OCI-LY7 (cell line): ENCODE data around the gene EIF4H. TPM values are rescaled to one million over a fixed set of nuclear protein-coding genes. Genes with fewer than 3 reads are reported as not detected.
A peak's percentile ranks its signal among the peaks of the same experiment; 100 is the strongest.

Experiments
- BruUV-seq: library from RNA; stranded (reverse); fragments of 400-500 nt; replicated peaks from 2 replicates; lab custom pipeline; 2021; lab: Mats Ljungman, UMichigan
- CTCF ChIA-PET: fragments of 300-600 bp; sonication (Branson Sonifier 250); formaldehyde crosslinking; loops from one replicate; lab custom pipeline; 2022; ENCODE audit warnings: antibody characterized with exemption; ENCODE audit not compliant: unreplicated experiment; lab: Charles Lee
- POLR2A ChIA-PET: fragments of 300-600 bp; sonication (Branson Sonifier 250); formaldehyde crosslinking; loops from one replicate; lab custom pipeline; 2022; ENCODE audit warnings: antibody characterized with exemption; lab: Charles Lee
- DNase-seq: peaks from one replicate; pipeline ENCODE4 v3.0.0-alpha.2; 2015; ENCODE audit warnings: low spot score
- H2AFZ ChIP-seq: fragments of 200-600 bp; sonication (generic), shearing (Covaris generic); 2 replicates; pipeline ENCODE4 v1.6.1; 2014; ENCODE audit warnings: mild to moderate bottlenecking, antibody characterized with exemption, low read length, moderate library complexity
- H3K27ac ChIP-seq: fragments of 200-600 bp; sonication (generic); 2 replicates; pipeline ENCODE4 v1.5.1; 2014; ENCODE audit warnings: mixed run types, low read depth, mild to moderate bottlenecking, moderate library complexity, low read length, inconsistent platforms; ENCODE audit not compliant: poor library complexity, severe bottlenecking
- H3K36me3 ChIP-seq: fragments of 200-600 bp; sonication (generic); 2 replicates; pipeline ENCODE4 v1.6.1; 2014; ENCODE audit warnings: mild to moderate bottlenecking, antibody characterized with exemption, low read length, moderate library complexity, mixed read lengths; ENCODE audit not compliant: insufficient read depth
- H3K4me1 ChIP-seq: fragments of 200-600 bp; sonication (generic); 2 replicates; pipeline ENCODE4 v1.5.1; 2014; ENCODE audit warnings: mild to moderate bottlenecking, low read length; ENCODE audit not compliant: insufficient read depth, poor library complexity, severe bottlenecking
- H3K4me2 ChIP-seq: fragments of 200-600 bp; sonication (generic); 2 replicates; pipeline ENCODE4 v1.6.1; 2014; ENCODE audit warnings: mild to moderate bottlenecking, low read length
- H3K4me3 ChIP-seq: fragments of 200-600 bp; sonication (generic); 2 replicates; pipeline ENCODE4 v1.5.1; 2014; ENCODE audit warnings: mild to moderate bottlenecking, low read depth, low read length; ENCODE audit not compliant: poor library complexity, severe bottlenecking
- H3K79me2 ChIP-seq: fragments of 200-600 bp; sonication (generic); 2 replicates; pipeline ENCODE4 v1.6.1; 2016; ENCODE audit warnings: low read depth, mild to moderate bottlenecking, low read length, moderate library complexity, mixed read lengths; ENCODE audit not compliant: insufficient read depth
- H3K9me2 ChIP-seq: fragments of 200-600 bp; sonication (generic); 2 replicates; pipeline ENCODE4 v1.6.1; 2016; ENCODE audit warnings: mild to moderate bottlenecking, low read length, mixed read lengths; ENCODE audit not compliant: insufficient read depth
- H3K9me3 ChIP-seq: fragments of 200-600 bp; sonication (generic); 2 replicates; pipeline ENCODE4 v1.6.1; 2014; ENCODE audit warnings: mild to moderate bottlenecking, mixed run types, low read length, mixed read lengths
- H4K20me1 ChIP-seq: fragments of 200-600 bp; sonication (generic); 2 replicates; pipeline ENCODE4 v1.6.1; 2014; ENCODE audit warnings: mild to moderate bottlenecking, antibody characterized with exemption, low read length, moderate library complexity, mixed read lengths; ENCODE audit not compliant: insufficient read depth
- CTCF ChIP-seq: fragments of 200-600 bp; sonication (generic); conservative IDR thresholded peaks from 2 replicates; pipeline ENCODE4 v1.5.1; 2014; ENCODE audit warnings: mild to moderate bottlenecking, antibody characterized with exemption, low read length, moderate library complexity, mixed read lengths
- EZH2phosphoT487 ChIP-seq: fragments of 200-600 bp; sonication (generic); IDR thresholded peaks from 2 replicates; pipeline ENCODE4 v1.6.1; 2018; ENCODE audit warnings: low read depth, borderline replicate concordance, mild to moderate bottlenecking, mixed run types, antibody characterized with exemption, low read length, moderate library complexity, mixed read lengths
- intact Hi-C: fragments of 100-400 bp; cut with micrococcal nuclease; formaldehyde crosslinking; loops from one replicate; pipeline ENCODE4 v1.10.0; 2022; ENCODE audit not compliant: unreplicated experiment
- total RNA-seq, 2 experiments: library from RNA; depleted of rRNA in 1 of 2; stranded (reverse); fragments of >200 nt in 1 of 2; shearing (Covaris generic) in 1 of 2; gene quantifications; 2 replicates each; pipeline ENCODE4 v1.2.3, GENCODE V29; 2014 to 2022

The EIF4H gene
- total RNA-seq, 2 experiments from 2014 or later, result 202 to 345 TPM

- Histone ChIP-seq H3K4me3 (peak overlapping the region; percentile 94), H3K27ac (peak overlapping the region; percentile 5), H3K9me3 (no peaks in the 10 kb centered on the region), H3K36me3 (peaks cover 69% of the 10 kb centered on the region), H3K4me1 (peaks cover 64% of the 10 kb centered on the region), H3K9me2 (no peaks in the 10 kb centered on the region), H3K79me2 (peaks cover 82% of the 10 kb centered on the region), H4K20me1 (peaks cover 50% of the 10 kb centered on the region), H3K4me2 (peak overlapping the region; percentile 95), H2AFZ (no peak overlapping the region)
- POLR2A ChIA-PET, result interaction anchor here (1.2 kb wide), 1 partner anchor 97 kb away, joined by 4 read pairs; no protein-coding TSS in a partner anchor
- CTCF ChIA-PET, result no interaction called here
- no peak for TF ChIP-seq CTCF
- no peak for TF ChIP-seq EZH2phosphoT487
- no TSS peak for BruUV-seq
- DNase-seq, result no peak
- intact Hi-C loops, result no loop called here
Measured at GRCh38 chr7:74176555-74176954, 2.4 kb downstream of the EIF4H start.

GRCh38 chr7:74178632-74179031 lies 4.5 kb downstream of the EIF4H start:
- Histone ChIP-seq H4K20me1 (peaks cover 67% of the 10 kb centered on the region), H3K4me3 (no peak overlapping the region)

More at GRCh38 chr7:74178632-74179031, 4.5 kb downstream of the EIF4H start:
- intact Hi-C loops, result no loop called here
- no peak overlapping the region for H2AFZ ChIP-seq
- H3K4me2 ChIP-seq, result peak overlapping the region; percentile 95
- DNase-seq, result peak; percentile 31
- POLR2A ChIA-PET, result interaction anchor here (0.6 to 1.9 kb wide), 11 partner anchors 12 to 398 kb away, joined by 3 to 9 read pairs (median 4); partner anchors contain the start of gene LIMK1
- H3K9me3 ChIP-seq, result no peaks in the 10 kb centered on the region
- no TSS peak for BruUV-seq
- peaks cover 89% of the 10 kb centered on the region for H3K36me3 ChIP-seq
- CTCF ChIA-PET, result interaction anchor here (1.0 to 1.2 kb wide), 3 partner anchors 14 to 110 kb away, joined by 3 to 4 read pairs (median 3); no protein-coding TSS in a partner anchor
- TF ChIP-seq EZH2phosphoT487, result no peak
- TF ChIP-seq CTCF, result no peak
- peaks cover 73% of the 10 kb centered on the region for H3K4me1 ChIP-seq
- peak overlapping the region; percentile 17 for H3K27ac ChIP-seq
- no peaks in the 10 kb centered on the region for H3K9me2 ChIP-seq
- H3K79me2 ChIP-seq, result peaks cover 97% of the 10 kb centered on the region
